ENCODE results near the gene MYH9.

Gene MYH9

GRCh38 chr22:36247955-36248354, 139.8 kb downstream of the MYH9 start:
- no peak for DNase-seq (ENCODE audit: low read depth, low spot score)

GRCh38 chr22:36246718-36247117, 141.0 kb downstream of the MYH9 start:
- DNase-seq (ENCODE audit: low read depth, low spot score): no peak

GRCh38 chr22:36245805-36246356, 141.9 kb downstream of the MYH9 start:
- DNase-seq (ENCODE audit: low read depth, low spot score): no peak

- no peak for DNase-seq (ENCODE audit: low read depth, low spot score)
These were observed 143.0 kb downstream of the MYH9 start for GRCh38 chr22:36244522-36245391.

GRCh38 chr22:36243986-36244385, 143.8 kb downstream of the MYH9 start:
- DNase-seq (ENCODE audit: low read depth, low spot score): no peak

GRCh38 chr22:36239401-36240171, 148.2 kb downstream of the MYH9 start, which contains the start of gene APOL2:
Gene APOL2 (minus strand): TSS chr22:36239527. CDS start chr22:36233162, 6,365 bp downstream.
- DNase-seq (ENCODE audit: low read depth, low spot score): peak; percentile 90

GRCh38 chr22:36239150-36239400, 148.7 kb downstream of the MYH9 start:
- no peak for DNase-seq (ENCODE audit: low read depth, low spot score)

- DNase-seq (ENCODE audit: low read depth, low spot score): no peak
These were observed 149.2 kb downstream of the MYH9 start for GRCh38 chr22:36238373-36239149.

- DNase-seq (ENCODE audit: low read depth, low spot score): no peak
These were observed 150.1 kb downstream of the MYH9 start for GRCh38 chr22:36237462-36238372.

GRCh38 chr22:36236388-36237319, 151.1 kb downstream of the MYH9 start:
- no peak for DNase-seq (ENCODE audit: low read depth, low spot score)

- no peak for DNase-seq (ENCODE audit: low read depth, low spot score)
These were observed 152.2 kb downstream of the MYH9 start for GRCh38 chr22:36235585-36235984.

GRCh38 chr22:36234919-36235318, 152.8 kb downstream of the MYH9 start:
- DNase-seq (ENCODE audit: low read depth, low spot score): no peak

- no peak for DNase-seq (ENCODE audit: low read depth, low spot score)
These were observed 153.6 kb downstream of the MYH9 start for GRCh38 chr22:36234213-36234612.

GRCh38 chr22:36233796-36234195, 154.0 kb downstream of the MYH9 start:
- no peak for DNase-seq (ENCODE audit: low read depth, low spot score)

GRCh38 chr22:36232715-36233401, 154.9 kb downstream of the MYH9 start:
- no peak for DNase-seq (ENCODE audit: low read depth, low spot score)
